MCF 10A (cell line): Measurements from ENCODE around the gene DYNC2H1. TPM values are rescaled to one million over a fixed set of nuclear protein-coding genes. Genes with fewer than 3 reads are reported as not detected.

ENCODE experiments used
- BruUV-seq: library from RNA; stranded (reverse); fragments of 400-500 nt; replicated peaks from 2 replicates; lab custom pipeline; 2021; lab: Mats Ljungman, UMichigan
- CTCF ChIA-PET: fragments of 300-600 bp; sonication (Branson Sonifier 250); formaldehyde crosslinking; extraction: SDS; loops from one replicate; lab custom pipeline; 2021; ENCODE audit warnings: antibody characterized with exemption, inconsistent platforms; lab: Yijun Ruan, JAX
- POLR2A ChIA-PET: fragments of 300-600, 350-650 bp; sonication (Branson Sonifier 250); formaldehyde crosslinking; extraction: SDS; loops from one replicate; lab custom pipeline; 2020; ENCODE audit warnings: antibody characterized with exemption, inconsistent platforms; lab: Yijun Ruan, JAX
- DNase-seq: peaks from one replicate; pipeline ENCODE4 v3.0.0-alpha.2; 2018; ENCODE audit not compliant: unreplicated experiment
- H3K27ac Mint-ChIP-seq: one replicate; pipeline ENCODE4 v1.8.0; 2022; ENCODE audit warnings: mild to moderate bottlenecking, low read depth, mixed read lengths; ENCODE audit not compliant: unreplicated experiment
- H3K27me3 Mint-ChIP-seq: one replicate; pipeline ENCODE4 v1.8.0; 2022; ENCODE audit warnings: mixed read lengths; ENCODE audit not compliant: insufficient read depth, unreplicated experiment
- H3K36me3 Mint-ChIP-seq: one replicate; pipeline ENCODE4 v1.8.0; 2022; ENCODE audit warnings: mild to moderate bottlenecking, moderate library complexity, mixed read lengths; ENCODE audit not compliant: insufficient read depth, unreplicated experiment
- H3K4me1 Mint-ChIP-seq: one replicate; pipeline ENCODE4 v1.8.0; 2022; ENCODE audit warnings: mixed read lengths; ENCODE audit not compliant: insufficient read depth, unreplicated experiment
- H3K4me3 Mint-ChIP-seq: one replicate; pipeline ENCODE4 v1.8.0; 2022; ENCODE audit warnings: mild to moderate bottlenecking, moderate library complexity, mixed read lengths; ENCODE audit not compliant: unreplicated experiment
- H3K9me3 Mint-ChIP-seq: one replicate; pipeline ENCODE4 v1.8.0; 2022; ENCODE audit warnings: mixed read lengths; ENCODE audit not compliant: unreplicated experiment
- CTCF ChIP-seq: fragments of 200-600 bp; IDR thresholded peaks from one replicate; pipeline ENCODE4 v1.8.0; 2022; ENCODE audit warnings: antibody characterized with exemption, mild to moderate bottlenecking; ENCODE audit not compliant: unreplicated experiment
- intact Hi-C: fragments of 100-400 bp; cut with micrococcal nuclease; formaldehyde crosslinking; loops from 2 replicates; pipeline ENCODE4 v1.14.1; 2022
- total RNA-seq: library from RNA; stranded (reverse); gene quantifications from 2 replicates; pipeline ENCODE4 v1.2.3, GENCODE V29; 2022

Gene DYNC2H1
- total RNA-seq, 1 experiment from 2014 or later: 23.0 TPM

DNA sequence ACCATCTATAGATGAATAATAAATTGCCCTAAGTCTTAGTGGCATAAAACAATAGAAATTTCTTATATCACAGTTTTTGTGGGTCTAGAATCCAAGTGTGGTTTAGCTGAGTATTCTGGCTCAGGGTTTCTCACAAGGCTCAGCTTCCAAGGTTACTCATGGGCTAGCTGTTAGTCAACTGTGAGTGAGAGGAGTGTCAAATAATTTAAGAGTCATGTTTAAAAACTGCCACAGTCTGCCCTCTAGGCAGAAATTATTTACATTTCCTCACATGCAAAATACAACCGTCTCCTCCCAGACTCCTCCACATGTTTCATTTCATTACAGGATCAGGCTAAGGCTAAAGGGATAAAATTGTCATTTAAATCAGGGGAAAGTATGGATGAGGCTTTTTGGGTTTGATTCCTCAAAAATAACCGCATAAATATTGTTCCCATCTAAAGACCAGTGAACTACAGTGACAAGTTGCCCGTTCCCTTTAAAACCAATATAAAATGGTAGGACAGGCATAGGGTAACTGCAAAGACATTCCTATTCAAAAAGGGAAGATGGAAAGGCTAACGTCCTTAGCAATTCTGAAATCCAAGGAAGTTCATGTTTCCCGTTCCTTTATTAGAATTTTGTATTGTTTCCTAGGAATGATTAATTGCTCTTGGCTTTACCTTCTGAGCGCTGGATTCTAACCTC is 324.3 kb downstream of the DYNC2H1 start:
- ChIA-PET POLR2A (interaction anchor here (0.7 kb wide), 1 partner anchor 12 kb away, joined by 4 read pairs; no protein-coding TSS in a partner anchor), CTCF (interaction anchor here (0.8 to 1.1 kb wide), 4 partner anchors 19 to 190 kb away, joined by 3 read pairs; no protein-coding TSS in a partner anchor)
- Mint-ChIP-seq H3K27ac (peak overlapping the region; percentile 29), H3K9me3 (no peaks in the 10 kb centered on the region), H3K4me3 (no peak overlapping the region), H3K36me3 (peaks cover 10% of the 10 kb centered on the region), H3K27me3 (no peaks in the 10 kb centered on the region), H3K4me1 (peaks cover 8% of the 10 kb centered on the region)
- DNase-seq: peak; percentile 80
- no peak for TF ChIP-seq CTCF
- intact Hi-C loops: loop anchor here (10.0 kb wide), 1 partner anchor 101 kb away; no protein-coding TSS in a partner anchor
- BruUV-seq: no TSS peak

DNA sequence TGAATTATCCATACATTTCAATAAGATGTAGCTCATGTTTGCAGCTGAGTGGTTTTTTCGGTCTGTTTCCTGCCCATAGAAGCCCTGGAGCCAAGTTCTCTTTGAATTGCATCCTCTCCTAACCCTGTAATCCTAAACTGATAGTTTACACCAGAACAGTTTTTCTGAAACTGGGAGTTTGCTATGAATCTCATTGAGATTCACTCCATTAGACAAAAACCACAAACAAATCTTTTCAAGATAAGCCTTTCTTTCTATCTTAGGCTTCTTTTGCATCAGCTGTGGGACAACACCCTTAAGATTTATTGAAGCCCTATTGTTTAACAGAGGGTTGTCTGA is 324.8 kb downstream of the DYNC2H1 start:
- POLR2A ChIA-PET: no interaction called here
- H3K9me3 Mint-ChIP-seq: no peaks in the 10 kb centered on the region
- H3K4me1 Mint-ChIP-seq: peaks cover 8% of the 10 kb centered on the region
- peaks cover 10% of the 10 kb centered on the region for H3K36me3 Mint-ChIP-seq
- H3K4me3 Mint-ChIP-seq: no peak overlapping the region
- intact Hi-C loops: loop anchor here (10.0 kb wide), 1 partner anchor 101 kb away; no protein-coding TSS in a partner anchor
- TF ChIP-seq CTCF: no peak
- no peaks in the 10 kb centered on the region for H3K27me3 Mint-ChIP-seq
- DNase-seq: no peak
- CTCF ChIA-PET: interaction anchor here (0.7 to 0.9 kb wide), 3 partner anchors 16 to 102 kb away, joined by 3 read pairs; no protein-coding TSS in a partner anchor
- BruUV-seq: no TSS peak
- H3K27ac Mint-ChIP-seq: no peak overlapping the region

DNA sequence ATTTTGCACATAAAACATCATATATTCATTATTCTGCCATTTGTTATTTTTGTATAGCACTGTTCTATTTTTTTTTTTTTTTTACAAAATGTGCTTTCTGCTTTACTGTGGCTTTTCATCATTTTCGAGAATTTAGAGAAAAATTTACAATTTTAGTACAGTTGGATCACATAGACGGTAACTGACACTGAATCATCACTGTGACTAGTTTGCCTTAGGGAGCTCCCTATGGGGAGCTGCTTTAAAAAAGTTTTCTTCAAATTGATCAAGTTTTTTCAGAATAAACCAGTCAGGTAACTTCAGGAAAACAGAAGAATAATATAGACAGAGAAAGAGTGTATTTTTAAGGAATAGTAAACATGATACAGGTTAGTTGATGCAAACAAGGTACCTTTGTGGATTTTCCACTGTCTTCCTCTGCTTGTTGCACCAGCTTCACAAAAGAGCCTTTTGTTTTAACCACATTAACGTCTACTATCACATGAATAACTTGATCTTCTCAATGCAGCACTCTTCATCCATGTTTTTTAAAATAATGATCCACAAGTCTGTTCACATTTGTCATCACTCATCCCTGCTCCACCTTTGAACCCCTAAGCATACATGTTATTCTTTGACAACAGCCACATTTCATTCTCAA is 327.0 kb downstream of the DYNC2H1 start:
- BruUV-seq: no TSS peak
- Mint-ChIP-seq H3K27ac (no peak overlapping the region), H3K4me1 (peaks cover 8% of the 10 kb centered on the region), H3K27me3 (no peaks in the 10 kb centered on the region), H3K9me3 (no peaks in the 10 kb centered on the region), H3K4me3 (no peak overlapping the region), H3K36me3 (peaks cover 10% of the 10 kb centered on the region)
- intact Hi-C loops: loop anchor here (10.0 kb wide), 1 partner anchor 99 kb away; no protein-coding TSS in a partner anchor
- ChIA-PET CTCF (interaction anchor here (2.1 kb wide), 1 partner anchor 21 kb away, joined by 7 read pairs; no protein-coding TSS in a partner anchor), POLR2A (interaction anchor here (0.9 kb wide), 1 partner anchor 173 kb away, joined by 3 read pairs; no protein-coding TSS in a partner anchor)
- no peak for DNase-seq
- no peak for TF ChIP-seq CTCF

- Mint-ChIP-seq H3K27ac (no peak overlapping the region), H3K4me3 (no peak overlapping the region), H3K36me3 (peaks cover 10% of the 10 kb centered on the region), H3K27me3 (no peaks in the 10 kb centered on the region), H3K9me3 (no peaks in the 10 kb centered on the region), H3K4me1 (no peaks in the 10 kb centered on the region)
- DNase-seq: no peak
- ChIA-PET CTCF (interaction anchor here (0.5 kb wide), 1 partner anchor 31 kb away, joined by 3 read pairs; no protein-coding TSS in a partner anchor), POLR2A (interaction anchor here (1.1 kb wide), 1 partner anchor 155 kb away, joined by 3 read pairs; no protein-coding TSS in a partner anchor)
- no TSS peak for BruUV-seq
- TF ChIP-seq CTCF: no peak
- intact Hi-C loops: no loop called here
Observed at GRCh38 chr11:103441021-103441420, 331.8 kb downstream of the DYNC2H1 start.
